Endothelial cell of umbilical vein (primary cell): Measurements from ENCODE around the gene FAM120B. TPM values are rescaled to one million over a fixed set of nuclear protein-coding genes. Genes with fewer than 3 reads are reported as not detected.

Experiments used
- BruUV-seq: library from RNA; stranded (reverse); fragments of 400-500 nt; replicated peaks from 2 replicates; lab custom pipeline; 2021; lab: Mats Ljungman, UMichigan
- CTCF ChIA-PET: fragments of 300-600, 350-600 bp; sonication (Branson Sonifier 250); formaldehyde crosslinking; loops from one replicate; lab custom pipeline; 2021; ENCODE audit warnings: antibody characterized with exemption, inconsistent platforms; lab: Charles Lee
- POLR2A ChIA-PET: fragments of 300-600, 350-600 bp; sonication (Branson Sonifier 250); formaldehyde crosslinking; loops from one replicate; lab custom pipeline; 2021; ENCODE audit warnings: antibody characterized with exemption, inconsistent platforms; lab: Charles Lee
- DNase-seq: peaks from one replicate; pipeline ENCODE4 v3.0.0-alpha.2; 2011; ENCODE audit warnings: low read depth, low spot score
- FAIRE-seq: peaks from 2 replicates; lab custom pipeline; 2011; peaks lifted over from hg19 to GRCh38; lab: Jason Lieb, UNC
- H2AFZ ChIP-seq: 2 replicates; pipeline ENCODE4 v1.6.0; 2012; ENCODE audit warnings: low read depth, low read length, control low read depth, inconsistent platforms
- H3K27ac ChIP-seq: 2 replicates; pipeline ENCODE4 v1.5.1; 2011; ENCODE audit warnings: low read depth, mild to moderate bottlenecking, control low read depth, low read length, moderate library complexity; ENCODE audit not compliant: insufficient read depth
- H3K27me3 ChIP-seq, 2 experiments: 2 replicates each; pipeline versions ENCODE4 v1.6.0 to v1.6.1; 2011; ENCODE audit warnings: low read length in 2 of 2, mixed read lengths in 1 of 2; ENCODE audit not compliant: control insufficient read depth in 2 of 2, insufficient read depth in 2 of 2
- H3K36me3 ChIP-seq, 2 experiments: 2 replicates in 1 of 2; 3 replicates in 1 of 2; pipeline ENCODE4 v1.5.1; 2011; ENCODE audit warnings: low read length in 2 of 2, mild to moderate bottlenecking in 1 of 2, moderate library complexity in 1 of 2; ENCODE audit not compliant: control insufficient read depth in 2 of 2, insufficient read depth in 2 of 2; ENCODE audit errors: extremely low read depth in 1 of 2
- H3K4me1 ChIP-seq: 3 replicates; pipeline ENCODE4 v1.5.1; 2011; ENCODE audit warnings: mild to moderate bottlenecking, low read length; ENCODE audit not compliant: control insufficient read depth, insufficient read depth; ENCODE audit errors: extremely low read depth
- H3K4me2 ChIP-seq: 2 replicates; pipeline ENCODE4 v1.6.1; 2011; ENCODE audit warnings: low read length, control low read depth, mixed read lengths; ENCODE audit not compliant: insufficient read depth
- H3K4me3 ChIP-seq, 3 experiments: fragments of 200-600 bp in 1 of 3; sonication (generic), shearing (Covaris generic) in 1 of 3; replicated peaks in 1 of 3; 2 replicates each; pipeline ENCODE4 v1.5.1; 2011 to 2016; ENCODE audit warnings: control low read depth in 3 of 3, low read length in 3 of 3, mild to moderate bottlenecking in 2 of 3, inconsistent platforms in 1 of 3, low read depth in 1 of 3, moderate library complexity in 1 of 3; ENCODE audit not compliant: insufficient read depth in 1 of 3
- H3K79me2 ChIP-seq: 2 replicates; pipeline ENCODE4 v1.6.0; 2012; ENCODE audit warnings: low read length, inconsistent platforms; ENCODE audit not compliant: control insufficient read depth, insufficient read depth
- H3K9ac ChIP-seq: replicated peaks from 2 replicates; pipeline ENCODE3; 2011; ENCODE audit warnings: low read length, control low read depth; ENCODE audit not compliant: insufficient read depth; ENCODE audit errors: extremely low read depth
- H3K9me1 ChIP-seq: replicated peaks from 3 replicates; pipeline ENCODE4 v1.6.0; 2011; ENCODE audit warnings: mild to moderate bottlenecking, low read length; ENCODE audit not compliant: control insufficient read depth, insufficient read depth; ENCODE audit errors: extremely low read depth
- H3K9me3 ChIP-seq: replicated peaks from 2 replicates; pipeline ENCODE4 v1.5.1; 2012; ENCODE audit warnings: low read length, inconsistent platforms; ENCODE audit not compliant: control insufficient read depth, insufficient read depth
- H4K20me1 ChIP-seq: replicated peaks from 2 replicates; pipeline ENCODE3; 2011; ENCODE audit warnings: mild to moderate bottlenecking, low read length; ENCODE audit not compliant: control insufficient read depth, insufficient read depth; ENCODE audit errors: extremely low read depth
- CTCF ChIP-seq, 2 donors: IDR thresholded peaks; 1 replicate in 1 of 2; 2 replicates in 1 of 2; pipeline ENCODE4 v1.5.1; 2011; ENCODE audit warnings: low read length in 2 of 2, mild to moderate bottlenecking in 2 of 2, moderate library complexity in 2 of 2, control low read depth in 1 of 2, inconsistent platforms in 1 of 2, low read depth in 1 of 2; ENCODE audit not compliant: insufficient read depth in 1 of 2; ENCODE audit errors: extremely low read depth in 1 of 2
- EZH2 ChIP-seq: IDR thresholded peaks from 2 replicates; pipeline ENCODE4 v1.6.1; 2012; ENCODE audit warnings: borderline replicate concordance, low read depth, mild to moderate bottlenecking, moderate library complexity, low read length, inconsistent platforms; ENCODE audit not compliant: severe bottlenecking
- FOS ChIP-seq: IDR thresholded peaks from 2 replicates; pipeline ENCODE4 v1.6.1; 2011; ENCODE audit warnings: mild to moderate bottlenecking, low read length, moderate library complexity, borderline replicate concordance; ENCODE audit not compliant: insufficient read depth
- GATA2 ChIP-seq: IDR thresholded peaks from 2 replicates; pipeline ENCODE4 v1.7.0; 2011; ENCODE audit warnings: low read depth, mild to moderate bottlenecking, moderate library complexity, mixed read lengths, low read length; ENCODE audit not compliant: insufficient read length, insufficient read depth
- JUN ChIP-seq: IDR thresholded peaks from 2 replicates; pipeline ENCODE4 v1.6.1; 2011; ENCODE audit warnings: borderline replicate concordance, low read depth; ENCODE audit not compliant: insufficient read length, insufficient read depth
- MYC ChIP-seq: IDR thresholded peaks from one replicate; pipeline ENCODE4 v1.6.1; 2011; ENCODE audit warnings: mild to moderate bottlenecking, low read depth, low read length
- POLR2A ChIP-seq: IDR thresholded peaks from 2 replicates; pipeline ENCODE4 v1.6.1; 2012; ENCODE audit warnings: low read depth, mild to moderate bottlenecking, control low read depth, low read length
- POLR2AphosphoS5 ChIP-seq: IDR thresholded peaks from 2 replicates; pipeline ENCODE4 v1.6.1; 2012; ENCODE audit warnings: low read depth, mild to moderate bottlenecking, control low read depth, low read length, moderate library complexity; ENCODE audit not compliant: insufficient read depth
- dilution Hi-C: fragments of 300-500 bp; cut with MboI; formaldehyde crosslinking; loops from one replicate; pipeline ENCODE4 v1.15.0; 2019; ENCODE audit warnings: low sequenced_read_pairs; ENCODE audit not compliant: extremely low pct_ligation_motif_present
- intact Hi-C: fragments of 100-400 bp; cut with micrococcal nuclease; formaldehyde crosslinking; loops from one replicate; pipeline ENCODE4 v1.10.0; 2022
- polyA plus RNA-seq, 4 experiments: library from polyadenylated mRNA; depleted of rRNA in 3 of 4; stranded (reverse) in 3 of 4; unstranded in 1 of 4; fragments of >200 nt; gene quantifications; 2 replicates each; pipeline versions ENCODE4 v1.2.1 to v1.2.3, GENCODE V29; 2011 to 2012; ENCODE audit warnings: missing spikeins in 1 of 4
- total RNA-seq: library from RNA; stranded (reverse); gene quantifications from 2 replicates; pipeline ENCODE4 v1.2.3, GENCODE V29; 2021
- TF ChIP-seq, protein P1 (sequence below): IDR thresholded peaks from 2 replicates; pipeline ENCODE4 v1.6.1; 2011; ENCODE audit not compliant: insufficient read depth, insufficient read length

FAM120B gene
- total and polyA plus RNA-seq, 2 donors (not counting 3 experiments of a cell fraction or from before 2014, with no cell fraction given): 10.8 to 28.2 TPM

DNA sequence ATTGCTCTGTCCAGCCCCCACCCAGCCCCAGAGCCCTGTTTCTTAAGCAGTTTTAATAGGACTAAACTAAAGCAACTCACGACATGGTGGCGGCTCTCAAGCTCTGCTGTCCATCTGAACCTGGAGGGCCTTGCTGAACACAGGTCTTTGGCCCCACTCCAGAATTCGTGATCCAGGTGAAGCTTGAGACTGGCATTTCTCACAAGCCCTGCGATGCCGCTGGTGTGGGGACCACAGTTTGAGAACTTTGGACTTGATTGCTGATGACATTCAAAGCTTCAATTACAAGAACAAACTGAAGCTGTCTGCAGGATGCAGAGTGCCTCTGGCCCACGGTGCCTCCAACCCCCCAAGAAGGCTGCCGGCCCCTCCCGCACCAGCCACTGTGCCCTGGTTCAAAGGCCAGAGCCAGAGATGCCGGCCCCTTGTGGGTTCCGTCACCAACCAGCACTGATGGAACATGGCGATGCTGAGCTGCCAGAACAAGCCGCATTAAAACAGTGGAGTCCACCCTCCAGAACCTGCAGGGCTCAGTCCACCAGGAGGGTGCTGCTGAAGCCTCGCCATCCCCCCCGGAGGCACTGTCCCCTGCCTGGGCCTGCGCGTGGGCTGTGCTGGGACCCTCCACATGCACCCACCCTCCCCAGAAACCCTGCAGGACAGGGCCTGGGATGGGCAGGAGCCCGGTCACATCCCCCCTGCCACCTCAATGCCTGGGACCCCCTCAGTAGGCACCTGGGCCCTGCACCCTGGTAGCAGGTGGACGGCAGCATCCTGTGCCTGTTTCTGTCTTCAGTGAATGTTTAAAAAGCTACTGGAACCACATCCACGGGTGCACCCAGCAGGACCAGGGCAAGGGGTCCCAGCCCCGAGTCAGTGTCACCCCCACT, 145.4 kb downstream of the FAM120B start:
- Histone ChIP-seq H3K9me3 (no peaks in the 10 kb centered on the region), H3K27ac (no peak overlapping the region), H3K27me3 (no peaks in the 10 kb centered on the region), H3K79me2 (no peaks in the 10 kb centered on the region), H3K4me3 (no peak overlapping the region), H3K4me2 (no peak overlapping the region), H3K9ac (no peak overlapping the region), H4K20me1 (no peaks in the 10 kb centered on the region), H3K9me1 (no peaks in the 10 kb centered on the region), H2AFZ (no peak overlapping the region), H3K4me1 (no peaks in the 10 kb centered on the region), H3K36me3 (no peaks in the 10 kb centered on the region)
- CTCF ChIA-PET: interaction anchor here (1.1 kb wide), 1 partner anchor 65 kb away, joined by 3 read pairs; no protein-coding TSS in a partner anchor
- FAIRE-seq: no peak
- dilution Hi-C loops: no loop called here
- TF ChIP-seq POLR2A (no peak), CTCF (IDR thresholded peaks at IDR 0.05; ENCODE audit: extremely low read depth in 1 of 2, insufficient read depth in 1 of 2, low read depth in 1 of 2, low read length in 2 of 2) (no peak), MYC (no peak), GATA2 (no peak), JUN (no peak), EZH2 (no peak), FOS (no peak), POLR2AphosphoS5 (no peak)
- TF ChIP-seq, protein P1, sequence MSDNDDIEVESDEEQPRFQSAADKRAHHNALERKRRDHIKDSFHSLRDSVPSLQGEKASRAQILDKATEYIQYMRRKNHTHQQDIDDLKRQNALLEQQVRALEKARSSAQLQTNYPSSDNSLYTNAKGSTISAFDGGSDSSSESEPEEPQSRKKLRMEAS: no peak
- POLR2A ChIA-PET: no interaction called here
- no TSS peak for BruUV-seq
- DNase-seq: no peak
- intact Hi-C loops: no loop called here
